DOHH2 (cell line): ENCODE measurements around the gene THAP3.

ENCODE experiments used
- H3F3A ChIP-seq: fragments of 200-600 bp; sonication (generic), shearing (Covaris generic); 2 replicates; pipeline ENCODE4 v1.6.0; 2016; ENCODE audit warnings: antibody characterized with exemption, mild to moderate bottlenecking; ENCODE audit not compliant: control insufficient read depth, insufficient read depth
- H3K27ac ChIP-seq: fragments of 200-600 bp; sonication (generic); 2 replicates; pipeline ENCODE4 v1.5.1; 2014; ENCODE audit warnings: low read depth, mild to moderate bottlenecking, low read length, moderate library complexity
- H3K27me3 ChIP-seq: fragments of 200-600 bp; sonication (generic); 2 replicates; pipeline ENCODE4 v1.6.1; 2014; ENCODE audit warnings: mild to moderate bottlenecking, low read length, mixed read lengths; ENCODE audit not compliant: control insufficient read depth
- H3K36me3 ChIP-seq: fragments of 200-600 bp; sonication (generic); 2 replicates; pipeline ENCODE4 v1.6.1; 2014; ENCODE audit warnings: mild to moderate bottlenecking, low read length, moderate library complexity, mixed read lengths; ENCODE audit not compliant: control insufficient read depth
- H3K4me1 ChIP-seq: fragments of 200-600 bp; sonication (generic); 2 replicates; pipeline ENCODE4 v1.6.1; 2014; ENCODE audit warnings: mild to moderate bottlenecking, low read length, mixed read lengths; ENCODE audit not compliant: control insufficient read depth
- H3K4me2 ChIP-seq: fragments of 200-600 bp; sonication (generic); 2 replicates; pipeline ENCODE4 v1.6.0; 2014; ENCODE audit warnings: mild to moderate bottlenecking, low read length, moderate library complexity
- H3K4me3 ChIP-seq: fragments of 200-600 bp; sonication (generic); 2 replicates; pipeline ENCODE4 v1.5.1; 2014; ENCODE audit warnings: mild to moderate bottlenecking, low read length, mixed read lengths
- H3K79me2 ChIP-seq: fragments of 200-600 bp; sonication (generic); 2 replicates; pipeline ENCODE4 v1.6.1; 2014; ENCODE audit warnings: mild to moderate bottlenecking, low read length, mixed read lengths; ENCODE audit not compliant: control insufficient read depth
- H3K9me2 ChIP-seq: fragments of 200-600 bp; sonication (generic); replicated peaks from 2 replicates; pipeline ENCODE4 v1.6.1; 2014; ENCODE audit warnings: mild to moderate bottlenecking, low read length, mixed read lengths; ENCODE audit not compliant: control insufficient read depth
- H3K9me3 ChIP-seq: fragments of 200-600 bp; sonication (generic); 2 replicates; pipeline ENCODE4 v1.6.1; 2014; ENCODE audit warnings: antibody characterized with exemption, low read length, mixed read lengths; ENCODE audit not compliant: control insufficient read depth, insufficient read depth
- H4K20me1 ChIP-seq: fragments of 200-600 bp; sonication (generic); 2 replicates; pipeline ENCODE4 v1.6.0; 2014; ENCODE audit warnings: low read depth, mild to moderate bottlenecking, antibody characterized with exemption, low read length, moderate library complexity; ENCODE audit not compliant: control insufficient read depth, insufficient read depth
- EZH2phosphoT487 ChIP-seq: fragments of 200-600 bp; sonication (generic); IDR thresholded peaks from 2 replicates; pipeline ENCODE4 v1.6.1; 2017; ENCODE audit warnings: borderline replicate concordance, mild to moderate bottlenecking, antibody characterized with exemption, low read length, moderate library complexity, mixed read lengths
- TF ChIP-seq, protein P1 (sequence below): fragments of 200-600 bp; sonication (generic); IDR thresholded peaks from one replicate; pipeline ENCODE4 v1.5.1; 2014; ENCODE audit warnings: antibody characterized with exemption, mild to moderate bottlenecking, low read depth, low read length; ENCODE audit not compliant: poor library complexity, severe bottlenecking

The THAP3 gene

DNA sequence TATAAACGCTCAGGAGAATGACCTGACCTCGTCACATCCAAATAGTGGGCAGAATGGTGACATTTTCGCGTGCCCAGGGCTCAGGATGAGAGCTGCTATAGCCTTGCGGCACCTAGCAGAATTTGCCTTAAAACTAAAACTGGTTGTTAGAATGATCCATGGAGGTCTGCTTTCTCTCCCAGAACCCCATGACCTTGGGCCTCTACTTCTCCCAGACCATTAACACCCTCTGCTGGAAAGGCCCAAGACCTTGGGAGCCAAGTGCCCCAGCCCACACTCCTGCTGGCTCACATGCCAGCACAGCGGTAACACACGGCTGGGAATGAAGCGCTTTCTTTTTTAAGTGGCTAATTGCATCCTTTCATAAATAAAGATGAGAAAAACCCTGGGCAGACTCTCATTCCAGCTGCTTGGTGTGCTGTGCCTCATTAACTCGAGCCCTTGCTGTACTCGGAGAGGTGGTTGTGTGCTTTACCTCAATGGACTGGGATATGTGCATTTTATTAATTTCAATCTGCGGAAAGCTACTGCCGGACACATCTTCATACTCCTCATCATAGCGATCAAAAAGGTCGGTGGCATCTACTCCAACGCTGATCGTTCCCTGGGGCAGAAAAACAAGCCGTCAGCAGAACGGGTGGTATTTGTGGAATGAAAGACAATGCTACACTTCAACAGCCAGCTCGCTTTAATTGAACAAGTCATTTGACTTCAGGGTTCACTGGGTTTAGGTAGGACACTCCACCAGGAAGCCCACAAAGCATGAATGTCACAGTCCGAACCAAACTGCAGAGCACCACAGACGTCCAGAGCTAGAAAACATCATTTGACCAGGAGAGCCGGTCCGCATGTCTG, 29.0 kb downstream of the THAP3 start:
- TF ChIP-seq, protein P1, sequence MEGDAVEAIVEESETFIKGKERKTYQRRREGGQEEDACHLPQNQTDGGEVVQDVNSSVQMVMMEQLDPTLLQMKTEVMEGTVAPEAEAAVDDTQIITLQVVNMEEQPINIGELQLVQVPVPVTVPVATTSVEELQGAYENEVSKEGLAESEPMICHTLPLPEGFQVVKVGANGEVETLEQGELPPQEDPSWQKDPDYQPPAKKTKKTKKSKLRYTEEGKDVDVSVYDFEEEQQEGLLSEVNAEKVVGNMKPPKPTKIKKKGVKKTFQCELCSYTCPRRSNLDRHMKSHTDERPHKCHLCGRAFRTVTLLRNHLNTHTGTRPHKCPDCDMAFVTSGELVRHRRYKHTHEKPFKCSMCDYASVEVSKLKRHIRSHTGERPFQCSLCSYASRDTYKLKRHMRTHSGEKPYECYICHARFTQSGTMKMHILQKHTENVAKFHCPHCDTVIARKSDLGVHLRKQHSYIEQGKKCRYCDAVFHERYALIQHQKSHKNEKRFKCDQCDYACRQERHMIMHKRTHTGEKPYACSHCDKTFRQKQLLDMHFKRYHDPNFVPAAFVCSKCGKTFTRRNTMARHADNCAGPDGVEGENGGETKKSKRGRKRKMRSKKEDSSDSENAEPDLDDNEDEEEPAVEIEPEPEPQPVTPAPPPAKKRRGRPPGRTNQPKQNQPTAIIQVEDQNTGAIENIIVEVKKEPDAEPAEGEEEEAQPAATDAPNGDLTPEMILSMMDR, result no peak
- no peak for TF ChIP-seq EZH2phosphoT487
- H3K9me3 ChIP-seq, result no peaks in the 10 kb centered on the region

DNA sequence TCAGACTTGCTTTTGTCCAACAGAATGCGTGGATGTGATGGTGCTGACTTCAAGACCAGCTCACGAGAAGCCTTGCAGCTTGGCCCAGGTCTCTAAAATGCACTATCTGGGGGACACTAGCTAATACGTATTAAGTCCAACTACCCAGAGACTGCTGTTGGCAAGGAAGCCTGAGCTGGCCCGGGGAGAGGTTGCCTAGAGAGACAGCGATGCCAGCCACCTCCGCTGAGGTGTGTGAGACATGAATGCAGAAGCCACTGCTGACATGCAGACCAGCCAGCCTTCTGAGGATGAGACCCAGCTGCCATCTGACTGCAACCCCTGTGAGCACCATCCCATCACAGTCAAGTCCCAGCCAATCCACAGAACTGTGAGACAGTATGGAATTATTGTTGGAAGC, 32.5 kb downstream of the THAP3 start:
- H3K36me3 ChIP-seq, result peaks cover 36% of the 10 kb centered on the region
- H3K27ac ChIP-seq, result no peak overlapping the region
- TF ChIP-seq, protein P1, result no peak
- TF ChIP-seq EZH2phosphoT487, result no peak
- no peak overlapping the region for H3K4me3 ChIP-seq
- H3K27me3 ChIP-seq, result no peaks in the 10 kb centered on the region
- H4K20me1 ChIP-seq, result no peaks in the 10 kb centered on the region
- H3K4me2 ChIP-seq, result no peak overlapping the region
- no peaks in the 10 kb centered on the region for H3K9me2 ChIP-seq
- H3K9me3 ChIP-seq, result no peaks in the 10 kb centered on the region
- H3K4me1 ChIP-seq, result no peaks in the 10 kb centered on the region
- no peaks in the 10 kb centered on the region for H3F3A ChIP-seq
- peaks cover 23% of the 10 kb centered on the region for H3K79me2 ChIP-seq

More for the DNA sequence above, 29.0 kb downstream of the THAP3 start:
- no peaks in the 10 kb centered on the region for H3K4me1 ChIP-seq
- H3K9me2 ChIP-seq, result no peaks in the 10 kb centered on the region
- H3K79me2 ChIP-seq, result peaks cover 9% of the 10 kb centered on the region
- no peak overlapping the region for H3K4me3 ChIP-seq
- no peaks in the 10 kb centered on the region for H4K20me1 ChIP-seq
- H3F3A ChIP-seq, result no peaks in the 10 kb centered on the region
- H3K36me3 ChIP-seq, result peaks cover 47% of the 10 kb centered on the region
- no peaks in the 10 kb centered on the region for H3K27me3 ChIP-seq
- H3K4me2 ChIP-seq, result no peak overlapping the region
- no peak overlapping the region for H3K27ac ChIP-seq

DNA sequence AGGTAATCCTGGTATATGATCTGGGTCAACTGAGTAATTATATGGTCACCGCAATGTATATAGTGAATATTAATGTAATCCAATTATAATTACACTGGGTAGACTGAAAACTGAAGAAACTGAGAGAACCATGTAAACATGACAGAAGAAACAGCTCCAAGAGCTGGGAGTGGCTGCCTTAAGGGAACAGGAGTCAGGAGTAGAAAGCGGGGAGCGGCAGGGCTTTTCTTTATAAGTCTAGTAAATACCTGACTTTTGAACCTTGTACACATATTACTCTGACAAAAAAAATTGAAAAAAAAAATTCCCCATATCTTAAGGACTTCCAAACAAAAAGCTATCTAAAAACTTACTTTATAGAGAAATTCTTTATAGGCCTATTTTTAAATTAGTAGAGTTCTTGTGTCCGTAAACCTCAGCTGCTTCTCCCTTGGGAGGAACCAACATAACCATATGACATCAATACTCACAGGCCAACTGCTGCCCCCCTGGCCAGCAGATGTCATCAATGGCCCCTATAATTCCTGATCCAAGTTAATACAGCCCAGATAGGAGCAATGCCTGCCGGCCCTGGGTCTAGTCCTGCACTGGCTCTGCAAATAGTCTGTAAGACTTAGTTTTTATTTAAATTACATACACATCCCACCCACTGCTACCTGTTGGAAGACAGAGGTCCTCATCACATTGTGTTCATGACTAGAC, 33.8 kb downstream of the THAP3 start:
- H3K36me3 ChIP-seq, result peaks cover 33% of the 10 kb centered on the region
- no peak overlapping the region for H3K4me2 ChIP-seq

More for the DNA sequence above, 33.8 kb downstream of the THAP3 start:
- no peaks in the 10 kb centered on the region for H3K9me3 ChIP-seq
- no peaks in the 10 kb centered on the region for H3K27me3 ChIP-seq
- H3K27ac ChIP-seq, result no peak overlapping the region
- peaks cover 32% of the 10 kb centered on the region for H3K79me2 ChIP-seq
- H3K9me2 ChIP-seq, result no peaks in the 10 kb centered on the region
- no peaks in the 10 kb centered on the region for H3K4me1 ChIP-seq
- TF ChIP-seq, protein P1, result no peak
- no peak for TF ChIP-seq EZH2phosphoT487
- H4K20me1 ChIP-seq, result no peaks in the 10 kb centered on the region
- no peak overlapping the region for H3K4me3 ChIP-seq
- H3F3A ChIP-seq, result no peaks in the 10 kb centered on the region
